Neural cell (in vitro differentiated cells): ENCODE data around the gene FBXL15. TPM values are rescaled to one million over a fixed set of nuclear protein-coding genes. Genes with fewer than 3 reads are reported as not detected.

Experiments
- H2AFZ ChIP-seq: fragments of 200-600, 300-800 bp; sonication (generic), shearing (Covaris generic); 2 replicates; pipeline ENCODE4 v1.6.0; 2014; ENCODE audit warnings: low read depth, mild to moderate bottlenecking, antibody characterized with exemption, low read length, moderate library complexity
- H3F3A ChIP-seq: fragments of 200-600 bp; shearing (Covaris generic); 2 replicates; pipeline ENCODE4 v1.6.1; 2016; ENCODE audit warnings: mild to moderate bottlenecking, moderate library complexity, mixed read lengths, antibody characterized with exemption, low read length; ENCODE audit not compliant: insufficient read depth, poor library complexity, severe bottlenecking
- H3K27ac ChIP-seq: fragments of 200-600, 300-800 bp; sonication (generic), shearing (Covaris generic); 2 replicates; pipeline ENCODE4 v1.5.1; 2014; ENCODE audit warnings: mild to moderate bottlenecking, low read length, moderate library complexity
- H3K27me3 ChIP-seq: fragments of 300-800, 200-600 bp; sonication (generic), shearing (Covaris generic); 2 replicates; pipeline ENCODE4 v1.6.0; 2014; ENCODE audit warnings: mild to moderate bottlenecking, low read depth, low read length, moderate library complexity; ENCODE audit not compliant: insufficient read depth
- H3K36me3 ChIP-seq: fragments of 300-800, 200-600 bp; sonication (generic), shearing (Covaris generic); 2 replicates; pipeline ENCODE4 v1.5.1; 2014; ENCODE audit warnings: mild to moderate bottlenecking, antibody characterized with exemption, low read length, moderate library complexity; ENCODE audit not compliant: insufficient read depth
- H3K4me2 ChIP-seq: fragments of 300-800, 200-600 bp; sonication (generic), shearing (Covaris generic); 2 replicates; pipeline ENCODE4 v1.6.0; 2014; ENCODE audit warnings: mild to moderate bottlenecking, low read length
- H3K4me3 ChIP-seq: fragments of 300-800, 200-600 bp; sonication (generic), shearing (Covaris generic); 2 replicates; pipeline ENCODE4 v1.5.1; 2014; ENCODE audit warnings: mild to moderate bottlenecking, low read length, moderate library complexity
- H3K79me2 ChIP-seq: fragments of 200-600 bp; shearing (Covaris generic); replicated peaks from 2 replicates; pipeline ENCODE4 v1.6.0; 2014; ENCODE audit warnings: mild to moderate bottlenecking, low read length, moderate library complexity; ENCODE audit not compliant: insufficient read depth
- H3K9ac ChIP-seq: fragments of 300-800, 200-600 bp; sonication (generic), shearing (Covaris generic); 2 replicates; pipeline ENCODE4 v1.6.1; 2016; ENCODE audit warnings: mild to moderate bottlenecking, low read length, mixed read lengths
- H3K9me2 ChIP-seq: fragments of 200-600 bp; shearing (Covaris generic); 2 replicates; pipeline ENCODE4 v1.6.1; 2016; ENCODE audit warnings: mild to moderate bottlenecking, low read length, mixed read lengths; ENCODE audit not compliant: insufficient read depth
- H3K9me3 ChIP-seq: fragments of 200-600, 300-800 bp; sonication (generic), shearing (Covaris generic); 2 replicates; pipeline ENCODE4 v1.6.1; 2016; ENCODE audit warnings: mild to moderate bottlenecking, mixed run types, low read length, moderate library complexity, mixed read lengths
- H4K20me1 ChIP-seq: fragments of 200-600 bp; shearing (Covaris generic); 2 replicates; pipeline ENCODE4 v1.6.1; 2016; ENCODE audit warnings: mild to moderate bottlenecking, mixed run types; ENCODE audit not compliant: insufficient read depth
- EP300 ChIP-seq: fragments of 450-650 bp; conservative IDR thresholded peaks from 2 replicates; pipeline ENCODE4 v1.6.1; 2014; ENCODE audit warnings: antibody characterized with exemption, mild to moderate bottlenecking, moderate library complexity; ENCODE audit not compliant: poor library complexity, severe bottlenecking
- EZH2 ChIP-seq: fragments of 200-600, 300-800 bp; shearing (Covaris generic), sonication (generic); IDR thresholded peaks from 2 replicates; pipeline ENCODE4 v1.6.1; 2014; ENCODE audit warnings: antibody characterized with exemption, low read length, borderline replicate concordance, mild to moderate bottlenecking; ENCODE audit not compliant: insufficient read depth, poor library complexity, severe bottlenecking
- MXI1 ChIP-seq: fragments of 450-650 bp; conservative IDR thresholded peaks from 2 replicates; pipeline ENCODE4 v1.6.1; 2014; ENCODE audit warnings: antibody characterized with exemption, mild to moderate bottlenecking; ENCODE audit not compliant: poor library complexity, severe bottlenecking
- POLR2AphosphoS5 ChIP-seq: IDR thresholded peaks from 2 replicates; pipeline ENCODE4 v1.6.1; 2012
- RAD21 ChIP-seq: fragments of 450-650 bp; conservative IDR thresholded peaks from 2 replicates; pipeline ENCODE4 v1.6.1; 2014; ENCODE audit warnings: antibody characterized with exemption, mild to moderate bottlenecking, moderate library complexity
- SMC3 ChIP-seq: fragments of 450-650 bp; conservative IDR thresholded peaks from 2 replicates; pipeline ENCODE4 v1.6.1; 2014; ENCODE audit warnings: antibody characterized with exemption, mild to moderate bottlenecking, moderate library complexity; ENCODE audit not compliant: poor library complexity
- TAF1 ChIP-seq: IDR thresholded peaks from 2 replicates; pipeline ENCODE4 v1.6.1; 2012; ENCODE audit warnings: low read depth
- polyA plus RNA-seq: library from polyadenylated mRNA; depleted of rRNA; stranded (reverse); fragments of >200 nt; gene quantifications from 2 replicates; pipeline ENCODE4 v1.2.3, GENCODE V29; 2014
- TF ChIP-seq, protein P1 (sequence below): fragments of 450-650 bp; IDR thresholded peaks from 2 replicates; pipeline ENCODE4 v1.5.1; 2014; ENCODE audit warnings: antibody characterized with exemption, mild to moderate bottlenecking, moderate library complexity; ENCODE audit not compliant: poor library complexity, severe bottlenecking
- TF ChIP-seq, protein P2 (sequence below): IDR thresholded peaks from 2 replicates; pipeline ENCODE4 v1.6.1; 2012; ENCODE audit warnings: borderline replicate concordance

The FBXL15 gene
- polyA plus RNA-seq, 1 donor from 2014 or later: 37.8 TPM

DNA sequence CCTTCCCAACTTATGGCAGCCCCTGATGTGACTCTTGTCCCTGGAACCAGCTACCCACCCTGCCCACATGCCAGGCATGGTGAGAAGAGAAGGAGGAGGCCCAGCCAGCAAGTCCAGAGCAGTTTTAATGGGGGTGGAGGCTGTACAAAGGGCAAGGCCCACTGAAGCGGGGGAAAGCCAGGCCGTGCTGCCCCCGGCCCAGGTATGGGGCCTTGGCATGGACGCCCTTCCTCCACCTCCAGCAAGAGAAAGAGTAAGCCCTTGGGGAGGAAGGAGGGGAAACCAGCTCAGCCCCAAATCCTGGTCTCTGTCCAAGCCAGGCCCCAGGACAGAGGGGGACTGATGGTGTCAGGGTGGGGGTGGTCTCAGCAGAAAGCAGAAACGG is 18.1 kb upstream of the FBXL15 start:
- no peak overlapping the region for H3K4me3 ChIP-seq
- H4K20me1 ChIP-seq: no peaks in the 10 kb centered on the region
- no peaks in the 10 kb centered on the region for H3K27me3 ChIP-seq
- H2AFZ ChIP-seq: no peak overlapping the region
- TF ChIP-seq SMC3 (no peak), RAD21 (no peak), MXI1 (no peak), EP300 (no peak), EZH2 (no peak), TAF1 (no peak), POLR2AphosphoS5 (no peak)
- TF ChIP-seq, protein P1, sequence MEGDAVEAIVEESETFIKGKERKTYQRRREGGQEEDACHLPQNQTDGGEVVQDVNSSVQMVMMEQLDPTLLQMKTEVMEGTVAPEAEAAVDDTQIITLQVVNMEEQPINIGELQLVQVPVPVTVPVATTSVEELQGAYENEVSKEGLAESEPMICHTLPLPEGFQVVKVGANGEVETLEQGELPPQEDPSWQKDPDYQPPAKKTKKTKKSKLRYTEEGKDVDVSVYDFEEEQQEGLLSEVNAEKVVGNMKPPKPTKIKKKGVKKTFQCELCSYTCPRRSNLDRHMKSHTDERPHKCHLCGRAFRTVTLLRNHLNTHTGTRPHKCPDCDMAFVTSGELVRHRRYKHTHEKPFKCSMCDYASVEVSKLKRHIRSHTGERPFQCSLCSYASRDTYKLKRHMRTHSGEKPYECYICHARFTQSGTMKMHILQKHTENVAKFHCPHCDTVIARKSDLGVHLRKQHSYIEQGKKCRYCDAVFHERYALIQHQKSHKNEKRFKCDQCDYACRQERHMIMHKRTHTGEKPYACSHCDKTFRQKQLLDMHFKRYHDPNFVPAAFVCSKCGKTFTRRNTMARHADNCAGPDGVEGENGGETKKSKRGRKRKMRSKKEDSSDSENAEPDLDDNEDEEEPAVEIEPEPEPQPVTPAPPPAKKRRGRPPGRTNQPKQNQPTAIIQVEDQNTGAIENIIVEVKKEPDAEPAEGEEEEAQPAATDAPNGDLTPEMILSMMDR: no peak
- TF ChIP-seq, protein P2, sequence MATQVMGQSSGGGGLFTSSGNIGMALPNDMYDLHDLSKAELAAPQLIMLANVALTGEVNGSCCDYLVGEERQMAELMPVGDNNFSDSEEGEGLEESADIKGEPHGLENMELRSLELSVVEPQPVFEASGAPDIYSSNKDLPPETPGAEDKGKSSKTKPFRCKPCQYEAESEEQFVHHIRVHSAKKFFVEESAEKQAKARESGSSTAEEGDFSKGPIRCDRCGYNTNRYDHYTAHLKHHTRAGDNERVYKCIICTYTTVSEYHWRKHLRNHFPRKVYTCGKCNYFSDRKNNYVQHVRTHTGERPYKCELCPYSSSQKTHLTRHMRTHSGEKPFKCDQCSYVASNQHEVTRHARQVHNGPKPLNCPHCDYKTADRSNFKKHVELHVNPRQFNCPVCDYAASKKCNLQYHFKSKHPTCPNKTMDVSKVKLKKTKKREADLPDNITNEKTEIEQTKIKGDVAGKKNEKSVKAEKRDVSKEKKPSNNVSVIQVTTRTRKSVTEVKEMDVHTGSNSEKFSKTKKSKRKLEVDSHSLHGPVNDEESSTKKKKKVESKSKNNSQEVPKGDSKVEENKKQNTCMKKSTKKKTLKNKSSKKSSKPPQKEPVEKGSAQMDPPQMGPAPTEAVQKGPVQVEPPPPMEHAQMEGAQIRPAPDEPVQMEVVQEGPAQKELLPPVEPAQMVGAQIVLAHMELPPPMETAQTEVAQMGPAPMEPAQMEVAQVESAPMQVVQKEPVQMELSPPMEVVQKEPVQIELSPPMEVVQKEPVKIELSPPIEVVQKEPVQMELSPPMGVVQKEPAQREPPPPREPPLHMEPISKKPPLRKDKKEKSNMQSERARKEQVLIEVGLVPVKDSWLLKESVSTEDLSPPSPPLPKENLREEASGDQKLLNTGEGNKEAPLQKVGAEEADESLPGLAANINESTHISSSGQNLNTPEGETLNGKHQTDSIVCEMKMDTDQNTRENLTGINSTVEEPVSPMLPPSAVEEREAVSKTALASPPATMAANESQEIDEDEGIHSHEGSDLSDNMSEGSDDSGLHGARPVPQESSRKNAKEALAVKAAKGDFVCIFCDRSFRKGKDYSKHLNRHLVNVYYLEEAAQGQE: no peak
- no peaks in the 10 kb centered on the region for H3K79me2 ChIP-seq
- H3K9ac ChIP-seq: no peak overlapping the region
- no peaks in the 10 kb centered on the region for H3K36me3 ChIP-seq
- no peak overlapping the region for H3K27ac ChIP-seq
- no peaks in the 10 kb centered on the region for H3K9me2 ChIP-seq
- no peaks in the 10 kb centered on the region for H3K9me3 ChIP-seq
- H3K4me2 ChIP-seq: no peak overlapping the region
- no peaks in the 10 kb centered on the region for H3F3A ChIP-seq

DNA sequence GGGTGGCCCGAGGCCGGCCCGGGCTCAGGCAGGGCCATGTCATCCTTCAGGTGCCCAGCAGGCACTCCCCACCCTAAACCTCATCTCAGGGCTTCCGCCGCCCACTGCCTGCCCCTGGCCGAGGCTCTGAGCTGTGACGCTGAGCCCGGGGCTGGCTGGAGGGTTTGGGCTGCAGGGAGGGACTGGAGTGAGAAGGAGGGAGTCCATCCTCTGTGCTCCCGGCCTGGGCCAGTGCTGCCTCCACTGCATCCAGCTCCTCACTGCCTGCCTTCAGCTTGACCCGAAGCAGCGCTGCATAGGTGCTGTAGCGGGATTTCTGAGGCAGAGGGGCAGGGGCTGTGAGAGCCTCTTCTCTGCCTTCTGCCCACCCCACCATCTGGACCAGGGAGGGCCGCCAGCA is 17.5 kb upstream of the FBXL15 start:
- H3K9me2 ChIP-seq: no peaks in the 10 kb centered on the region
- no peak overlapping the region for H3K27ac ChIP-seq
- TF ChIP-seq, protein P2: no peak
- TF ChIP-seq POLR2AphosphoS5: no peak
- TF ChIP-seq EP300: no peak
- TF ChIP-seq, protein P1: no peak
- no peak for TF ChIP-seq EZH2
- TF ChIP-seq SMC3: no peak
- no peak for TF ChIP-seq TAF1
- TF ChIP-seq MXI1: no peak
- no peak for TF ChIP-seq RAD21
- no peak overlapping the region for H2AFZ ChIP-seq
- no peaks in the 10 kb centered on the region for H3F3A ChIP-seq
- no peaks in the 10 kb centered on the region for H3K79me2 ChIP-seq
- H3K4me2 ChIP-seq: no peak overlapping the region
- H3K4me3 ChIP-seq: no peak overlapping the region
- no peaks in the 10 kb centered on the region for H3K9me3 ChIP-seq
- no peaks in the 10 kb centered on the region for H3K36me3 ChIP-seq
- no peaks in the 10 kb centered on the region for H4K20me1 ChIP-seq
- H3K9ac ChIP-seq: no peak overlapping the region
- H3K27me3 ChIP-seq: peaks cover 4% of the 10 kb centered on the region
